WTC11 (cell line): ENCODE measurements around the gene STRN4. TPM values are rescaled to one million over a fixed set of nuclear protein-coding genes. Genes with fewer than 3 reads are reported as not detected.
A peak's percentile ranks its signal among the peaks of the same experiment; 100 is the strongest.

ENCODE experiments used
- ATAC-seq: fragments of 200-7000 bp; cut with Tn5 transposase; 2 replicates; pipeline ENCODE4 v1.10.0; 2021; ENCODE audit warnings: mild to moderate bottlenecking, moderate library complexity
- CTCF ChIA-PET: fragments of 300-600 bp; sonication (Branson Sonifier 250); formaldehyde crosslinking; loops from one replicate; lab custom pipeline; 2021; ENCODE audit warnings: antibody characterized with exemption; lab: Charles Lee
- POLR2A ChIA-PET: fragments of 350-600 bp; sonication (Branson Sonifier 250); formaldehyde crosslinking; loops from one replicate; lab custom pipeline; 2021; ENCODE audit warnings: antibody characterized with exemption; lab: Charles Lee
- DNase-seq: peaks from one replicate; pipeline ENCODE4 v3.0.0; 2021; ENCODE audit warnings: low spot score
- H3K27ac Mint-ChIP-seq: 2 replicates; pipeline ENCODE4 v1.8.0; 2021; ENCODE audit warnings: mixed read lengths
- H3K27me3 Mint-ChIP-seq: 2 replicates; pipeline ENCODE4 v1.8.0; 2021; ENCODE audit warnings: low read depth, mild to moderate bottlenecking, moderate library complexity, mixed read lengths
- H3K36me3 Mint-ChIP-seq: 2 replicates; pipeline ENCODE4 v1.8.0; 2021; ENCODE audit warnings: mixed read lengths
- H3K4me1 Mint-ChIP-seq: 2 replicates; pipeline ENCODE4 v1.8.0; 2022; ENCODE audit warnings: mixed read lengths
- H3K4me3 Mint-ChIP-seq: 2 replicates; pipeline ENCODE4 v1.8.0; 2021; ENCODE audit warnings: mild to moderate bottlenecking, moderate library complexity, mixed read lengths
- H3K9me3 Mint-ChIP-seq: 2 replicates; pipeline ENCODE4 v1.8.0; 2021; ENCODE audit warnings: mixed read lengths
- CREM ChIP-seq: sonication (generic); formaldehyde crosslinking; IDR thresholded peaks from 2 replicates; pipeline ENCODE4 v1.8.1; 2022; ENCODE audit warnings: mild to moderate bottlenecking, missing genetic modification reagents, moderate library complexity
- ESRRA ChIP-seq: sonication (generic); formaldehyde crosslinking; IDR thresholded peaks from 2 replicates; pipeline ENCODE4 v1.8.1; 2022; ENCODE audit warnings: mild to moderate bottlenecking, missing genetic modification reagents, borderline replicate concordance
- GABPB1 ChIP-seq: sonication (generic); formaldehyde crosslinking; IDR thresholded peaks from 2 replicates; pipeline ENCODE4 v1.8.1; 2023; ENCODE audit warnings: mild to moderate bottlenecking, missing genetic modification reagents
- IRF2 ChIP-seq: sonication (generic); formaldehyde crosslinking; IDR thresholded peaks from 2 replicates; pipeline ENCODE4 v1.8.0; 2022; ENCODE audit warnings: low read depth, missing genetic modification reagents, borderline replicate concordance
- NR1H2 ChIP-seq: sonication (generic); formaldehyde crosslinking; IDR thresholded peaks from 2 replicates; pipeline ENCODE4 v1.9.0; 2021; ENCODE audit warnings: mild to moderate bottlenecking, moderate library complexity, missing genetic modification reagents
- RELA ChIP-seq: sonication (generic); formaldehyde crosslinking; IDR thresholded peaks from 2 replicates; pipeline ENCODE4 v1.8.1; 2022; ENCODE audit warnings: missing genetic modification reagents, mild to moderate bottlenecking, borderline replicate concordance
- SP1 ChIP-seq: sonication (generic); formaldehyde crosslinking; conservative IDR thresholded peaks from 2 replicates; pipeline ENCODE4 v1.8.1; 2022; ENCODE audit warnings: missing genetic modification reagents
- ZNF138 ChIP-seq: sonication (generic); formaldehyde crosslinking; conservative IDR thresholded peaks from 2 replicates; pipeline ENCODE4 v1.8.1; 2022; ENCODE audit warnings: mild to moderate bottlenecking, moderate library complexity, missing genetic modification reagents
- ZNF219 ChIP-seq: sonication (generic); formaldehyde crosslinking; IDR thresholded peaks from 2 replicates; pipeline ENCODE4 v1.8.0; 2023; ENCODE audit warnings: missing genetic modification reagents, mild to moderate bottlenecking, borderline replicate concordance
- ZNF232 ChIP-seq: sonication (generic); formaldehyde crosslinking; IDR thresholded peaks from 2 replicates; pipeline ENCODE4 v1.8.0; 2022; ENCODE audit warnings: mild to moderate bottlenecking, missing genetic modification reagents
- total RNA-seq: library from RNA; stranded (reverse); gene quantifications from 3 replicates; pipeline ENCODE4 v1.2.3, GENCODE V29; 2021
- TF ChIP-seq, protein P1 (sequence below): sonication (generic); formaldehyde crosslinking; IDR thresholded peaks from 2 replicates; pipeline ENCODE4 v1.8.1; 2023; ENCODE audit warnings: mild to moderate bottlenecking, missing genetic modification reagents, moderate library complexity
- TF ChIP-seq, protein P2 (sequence below): sonication (generic); formaldehyde crosslinking; IDR thresholded peaks from 2 replicates; pipeline ENCODE4 v1.8.0; 2023; ENCODE audit warnings: missing genetic modification reagents, mild to moderate bottlenecking, borderline replicate concordance
- TF ChIP-seq, protein P3 (sequence below): sonication (generic); formaldehyde crosslinking; IDR thresholded peaks from 2 replicates; pipeline ENCODE4 v1.8.1; 2022; ENCODE audit warnings: low read depth, missing genetic modification reagents, borderline replicate concordance
- TF ChIP-seq, protein P4 (sequence below): sonication (generic); formaldehyde crosslinking; IDR thresholded peaks from 2 replicates; pipeline ENCODE4 v1.8.1; 2023; ENCODE audit warnings: mild to moderate bottlenecking, missing genetic modification reagents

The STRN4 gene
- total RNA-seq, 1 experiment from 2014 or later: 144 TPM

DNA sequence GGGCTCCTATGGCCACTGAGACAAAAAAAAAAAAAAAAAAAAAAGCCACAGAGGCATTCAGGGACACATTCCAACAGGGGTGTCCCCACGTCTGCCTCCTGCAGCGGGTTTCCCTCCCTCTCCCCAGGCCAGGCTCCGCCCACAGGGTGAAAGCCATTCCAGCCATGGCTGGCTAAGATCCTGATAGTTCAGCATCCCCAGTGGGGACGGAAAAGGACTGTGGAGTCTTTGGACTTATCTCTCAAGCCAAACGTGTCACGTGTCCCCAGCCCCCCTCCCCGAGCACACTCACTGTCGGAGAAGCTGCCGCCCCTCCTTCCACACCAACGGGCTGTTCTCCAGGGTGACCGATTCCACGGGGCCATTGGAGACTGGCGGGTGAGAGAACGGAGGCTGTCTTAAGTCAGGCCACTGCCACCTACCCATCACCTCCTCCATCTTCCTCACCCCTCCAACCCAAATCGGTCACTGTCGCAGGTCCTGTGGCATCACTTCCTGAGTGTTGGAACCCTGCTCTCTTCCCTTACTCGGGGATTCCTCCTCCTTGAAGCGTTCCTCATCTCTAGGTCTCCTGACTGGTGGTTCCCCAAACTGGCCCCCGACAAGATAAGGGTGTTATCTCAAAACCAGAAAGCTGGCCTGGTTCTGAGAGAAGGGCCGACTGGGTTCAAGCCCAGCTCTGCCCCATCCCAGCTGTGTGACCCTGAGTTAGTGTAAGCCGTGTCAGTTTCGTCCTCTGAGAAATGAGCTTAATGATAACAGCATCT is 9.5 kb downstream of the STRN4 start (continued):
- TF ChIP-seq IRF2 (no peak), RELA (CRISPR knock-in tag) (no peak), GABPB1 (CRISPR knock-in tag) (no peak), CREM (no peak), NR1H2 (CRISPR knock-in tag) (no peak), ZNF219 (CRISPR knock-in tag) (no peak)
- TF ChIP-seq, protein P1, sequence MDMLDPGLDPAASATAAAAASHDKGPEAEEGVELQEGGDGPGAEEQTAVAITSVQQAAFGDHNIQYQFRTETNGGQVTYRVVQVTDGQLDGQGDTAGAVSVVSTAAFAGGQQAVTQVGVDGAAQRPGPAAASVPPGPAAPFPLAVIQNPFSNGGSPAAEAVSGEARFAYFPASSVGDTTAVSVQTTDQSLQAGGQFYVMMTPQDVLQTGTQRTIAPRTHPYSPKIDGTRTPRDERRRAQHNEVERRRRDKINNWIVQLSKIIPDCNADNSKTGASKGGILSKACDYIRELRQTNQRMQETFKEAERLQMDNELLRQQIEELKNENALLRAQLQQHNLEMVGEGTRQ: no peak

DNA sequence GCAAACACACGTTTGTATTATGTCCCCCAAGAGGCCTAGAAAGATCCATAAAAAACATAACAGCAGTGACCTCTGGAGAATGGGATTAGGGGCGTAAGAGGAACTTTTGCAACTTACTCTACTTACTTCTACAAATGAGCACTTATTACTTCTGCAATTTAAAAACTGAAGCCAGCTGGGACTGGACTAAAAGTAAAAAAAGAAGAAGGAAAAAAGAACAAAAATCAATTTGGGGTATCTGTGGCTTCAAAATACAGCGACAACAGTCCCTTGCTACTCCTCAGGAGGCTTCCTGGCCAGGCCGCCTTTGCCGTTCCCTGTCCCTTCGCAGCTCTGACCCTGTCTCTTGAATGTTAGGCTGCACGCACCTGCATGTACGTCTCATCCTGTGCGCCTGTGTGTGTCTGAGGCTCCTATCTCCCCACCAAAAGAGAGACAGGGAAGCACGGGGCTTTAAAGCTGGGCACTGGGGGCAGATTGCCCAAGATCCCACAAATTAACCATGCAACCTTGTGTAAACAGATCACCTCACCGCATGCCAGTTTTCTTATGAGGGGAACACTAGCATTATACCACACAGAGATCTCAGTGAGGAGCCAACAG is 12.5 kb downstream of the STRN4 start:
- no peaks in the 10 kb centered on the region for H3K9me3 Mint-ChIP-seq
- peak overlapping the region; percentile 65 for H3K27ac Mint-ChIP-seq
- H3K27me3 Mint-ChIP-seq: no peaks in the 10 kb centered on the region
- H3K36me3 Mint-ChIP-seq: peaks cover 64% of the 10 kb centered on the region
- no peak for TF ChIP-seq NR1H2 (CRISPR knock-in tag)
- TF ChIP-seq ZNF232 (CRISPR knock-in tag): no peak
- no peak for TF ChIP-seq ZNF138 (CRISPR knock-in tag)
- no peak for TF ChIP-seq SP1 (CRISPR knock-in tag)
- no peak for TF ChIP-seq RELA (CRISPR knock-in tag)
- TF ChIP-seq, protein P2, sequence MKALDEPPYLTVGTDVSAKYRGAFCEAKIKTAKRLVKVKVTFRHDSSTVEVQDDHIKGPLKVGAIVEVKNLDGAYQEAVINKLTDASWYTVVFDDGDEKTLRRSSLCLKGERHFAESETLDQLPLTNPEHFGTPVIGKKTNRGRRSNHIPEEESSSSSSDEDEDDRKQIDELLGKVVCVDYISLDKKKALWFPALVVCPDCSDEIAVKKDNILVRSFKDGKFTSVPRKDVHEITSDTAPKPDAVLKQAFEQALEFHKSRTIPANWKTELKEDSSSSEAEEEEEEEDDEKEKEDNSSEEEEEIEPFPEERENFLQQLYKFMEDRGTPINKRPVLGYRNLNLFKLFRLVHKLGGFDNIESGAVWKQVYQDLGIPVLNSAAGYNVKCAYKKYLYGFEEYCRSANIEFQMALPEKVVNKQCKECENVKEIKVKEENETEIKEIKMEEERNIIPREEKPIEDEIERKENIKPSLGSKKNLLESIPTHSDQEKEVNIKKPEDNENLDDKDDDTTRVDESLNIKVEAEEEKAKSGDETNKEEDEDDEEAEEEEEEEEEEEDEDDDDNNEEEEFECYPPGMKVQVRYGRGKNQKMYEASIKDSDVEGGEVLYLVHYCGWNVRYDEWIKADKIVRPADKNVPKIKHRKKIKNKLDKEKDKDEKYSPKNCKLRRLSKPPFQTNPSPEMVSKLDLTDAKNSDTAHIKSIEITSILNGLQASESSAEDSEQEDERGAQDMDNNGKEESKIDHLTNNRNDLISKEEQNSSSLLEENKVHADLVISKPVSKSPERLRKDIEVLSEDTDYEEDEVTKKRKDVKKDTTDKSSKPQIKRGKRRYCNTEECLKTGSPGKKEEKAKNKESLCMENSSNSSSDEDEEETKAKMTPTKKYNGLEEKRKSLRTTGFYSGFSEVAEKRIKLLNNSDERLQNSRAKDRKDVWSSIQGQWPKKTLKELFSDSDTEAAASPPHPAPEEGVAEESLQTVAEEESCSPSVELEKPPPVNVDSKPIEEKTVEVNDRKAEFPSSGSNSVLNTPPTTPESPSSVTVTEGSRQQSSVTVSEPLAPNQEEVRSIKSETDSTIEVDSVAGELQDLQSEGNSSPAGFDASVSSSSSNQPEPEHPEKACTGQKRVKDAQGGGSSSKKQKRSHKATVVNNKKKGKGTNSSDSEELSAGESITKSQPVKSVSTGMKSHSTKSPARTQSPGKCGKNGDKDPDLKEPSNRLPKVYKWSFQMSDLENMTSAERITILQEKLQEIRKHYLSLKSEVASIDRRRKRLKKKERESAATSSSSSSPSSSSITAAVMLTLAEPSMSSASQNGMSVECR (CRISPR knock-in tag): no peak
- no peak for TF ChIP-seq ESRRA
- TF ChIP-seq, protein P3, sequence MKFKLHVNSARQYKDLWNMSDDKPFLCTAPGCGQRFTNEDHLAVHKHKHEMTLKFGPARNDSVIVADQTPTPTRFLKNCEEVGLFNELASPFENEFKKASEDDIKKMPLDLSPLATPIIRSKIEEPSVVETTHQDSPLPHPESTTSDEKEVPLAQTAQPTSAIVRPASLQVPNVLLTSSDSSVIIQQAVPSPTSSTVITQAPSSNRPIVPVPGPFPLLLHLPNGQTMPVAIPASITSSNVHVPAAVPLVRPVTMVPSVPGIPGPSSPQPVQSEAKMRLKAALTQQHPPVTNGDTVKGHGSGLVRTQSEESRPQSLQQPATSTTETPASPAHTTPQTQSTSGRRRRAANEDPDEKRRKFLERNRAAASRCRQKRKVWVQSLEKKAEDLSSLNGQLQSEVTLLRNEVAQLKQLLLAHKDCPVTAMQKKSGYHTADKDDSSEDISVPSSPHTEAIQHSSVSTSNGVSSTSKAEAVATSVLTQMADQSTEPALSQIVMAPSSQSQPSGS (CRISPR knock-in tag): no peak
- TF ChIP-seq, protein P4, sequence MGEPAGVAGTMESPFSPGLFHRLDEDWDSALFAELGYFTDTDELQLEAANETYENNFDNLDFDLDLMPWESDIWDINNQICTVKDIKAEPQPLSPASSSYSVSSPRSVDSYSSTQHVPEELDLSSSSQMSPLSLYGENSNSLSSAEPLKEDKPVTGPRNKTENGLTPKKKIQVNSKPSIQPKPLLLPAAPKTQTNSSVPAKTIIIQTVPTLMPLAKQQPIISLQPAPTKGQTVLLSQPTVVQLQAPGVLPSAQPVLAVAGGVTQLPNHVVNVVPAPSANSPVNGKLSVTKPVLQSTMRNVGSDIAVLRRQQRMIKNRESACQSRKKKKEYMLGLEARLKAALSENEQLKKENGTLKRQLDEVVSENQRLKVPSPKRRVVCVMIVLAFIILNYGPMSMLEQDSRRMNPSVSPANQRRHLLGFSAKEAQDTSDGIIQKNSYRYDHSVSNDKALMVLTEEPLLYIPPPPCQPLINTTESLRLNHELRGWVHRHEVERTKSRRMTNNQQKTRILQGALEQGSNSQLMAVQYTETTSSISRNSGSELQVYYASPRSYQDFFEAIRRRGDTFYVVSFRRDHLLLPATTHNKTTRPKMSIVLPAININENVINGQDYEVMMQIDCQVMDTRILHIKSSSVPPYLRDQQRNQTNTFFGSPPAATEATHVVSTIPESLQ (CRISPR knock-in tag): no peak
- CTCF ChIA-PET: interaction anchor here (0.6 kb wide), 1 partner anchor 302 kb away, joined by 5 read pairs; no protein-coding TSS in a partner anchor
- DNase-seq (no peak), ATAC-seq (no peak)
- H3K4me1 Mint-ChIP-seq: peaks cover 3% of the 10 kb centered on the region; the same call in 1 of the 2 replicates
- POLR2A ChIA-PET: no interaction called here
- H3K4me3 Mint-ChIP-seq: no peak overlapping the region
